IMR-90 (cell line): ENCODE data around the gene EPN1.

ENCODE experiments used
- BHLHE40 ChIP-seq: fragments of 150-350 bp; IDR thresholded peaks from 2 replicates; pipeline ENCODE4 v1.6.1; 2016; ENCODE audit warnings: mild to moderate bottlenecking, low read depth, low read length
- FOS ChIP-seq: fragments of 150-350 bp; IDR thresholded peaks from 2 replicates; pipeline ENCODE4 v1.6.1; 2016; ENCODE audit warnings: low read depth, low read length
- MAFK ChIP-seq: IDR thresholded peaks from 2 replicates; pipeline ENCODE4 v1.6.1; 2012; ENCODE audit warnings: low read depth, low read length, improper control_type of control experiment
- MAZ ChIP-seq: IDR thresholded peaks from 2 replicates; pipeline ENCODE4 v1.6.1; 2012; ENCODE audit warnings: low read depth, mild to moderate bottlenecking, low read length, improper control_type of control experiment, moderate library complexity, borderline replicate concordance
- MXI1 ChIP-seq: IDR thresholded peaks from 2 replicates; pipeline ENCODE4 v1.6.1; 2012; ENCODE audit warnings: low read depth, mild to moderate bottlenecking, low read length, moderate library complexity, borderline replicate concordance
- NFE2L2 ChIP-seq: fragments of 150-350 bp; IDR thresholded peaks from 2 replicates; pipeline ENCODE4 v1.6.1; 2016; ENCODE audit warnings: low read depth, mild to moderate bottlenecking, low read length
- POLR2A ChIP-seq: IDR thresholded peaks from 2 replicates; pipeline ENCODE4 v1.6.1; 2012; ENCODE audit warnings: mild to moderate bottlenecking, low read depth, low read length
- RAD21 ChIP-seq: IDR thresholded peaks from 2 replicates; pipeline ENCODE4 v1.6.1; 2012; ENCODE audit warnings: low read length, improper control_type of control experiment
- RCOR1 ChIP-seq: IDR thresholded peaks from 2 replicates; pipeline ENCODE4 v1.6.1; 2012; ENCODE audit warnings: mild to moderate bottlenecking, low read length, improper control_type of control experiment; ENCODE audit not compliant: insufficient replicate concordance
- TF ChIP-seq, protein P1 (sequence below): conservative IDR thresholded peaks from 2 replicates; pipeline ENCODE4 v1.5.1; 2012; ENCODE audit warnings: mild to moderate bottlenecking, low read depth, low read length, improper control_type of control experiment
- TF ChIP-seq, protein P2 (sequence below): fragments of 150-350 bp; IDR thresholded peaks from 2 replicates; pipeline ENCODE4 v1.6.1; 2016; ENCODE audit warnings: low read depth, mild to moderate bottlenecking, low read length, moderate library complexity, borderline replicate concordance
- TF ChIP-seq, protein P3 (sequence below): fragments of 150-350 bp; IDR thresholded peaks from 2 replicates; pipeline ENCODE4 v1.6.1; 2017; ENCODE audit warnings: mild to moderate bottlenecking, antibody characterized with exemption, low read length, low read depth

DNA sequence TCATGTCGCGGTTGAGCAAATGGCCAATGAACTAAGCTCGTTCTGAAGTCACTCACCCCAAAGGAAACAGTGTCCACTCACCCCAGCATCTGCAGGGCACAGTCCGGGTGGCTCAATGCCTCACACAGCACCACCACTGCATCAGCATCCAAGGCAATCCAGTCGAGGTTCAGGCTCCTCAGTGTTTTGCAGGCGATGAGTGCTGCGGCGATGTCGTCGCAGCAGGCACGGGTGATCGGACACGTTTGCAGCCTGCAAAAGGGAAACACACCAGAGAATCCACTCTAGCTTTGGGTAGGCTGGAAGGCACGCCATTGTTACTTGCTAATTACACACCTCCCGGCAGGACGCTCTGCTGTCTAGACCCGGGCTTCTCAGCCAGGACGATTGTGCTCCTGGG, 36.7 kb downstream of the EPN1 start:
- TF ChIP-seq RAD21, result no peak
- TF ChIP-seq, protein P1, sequence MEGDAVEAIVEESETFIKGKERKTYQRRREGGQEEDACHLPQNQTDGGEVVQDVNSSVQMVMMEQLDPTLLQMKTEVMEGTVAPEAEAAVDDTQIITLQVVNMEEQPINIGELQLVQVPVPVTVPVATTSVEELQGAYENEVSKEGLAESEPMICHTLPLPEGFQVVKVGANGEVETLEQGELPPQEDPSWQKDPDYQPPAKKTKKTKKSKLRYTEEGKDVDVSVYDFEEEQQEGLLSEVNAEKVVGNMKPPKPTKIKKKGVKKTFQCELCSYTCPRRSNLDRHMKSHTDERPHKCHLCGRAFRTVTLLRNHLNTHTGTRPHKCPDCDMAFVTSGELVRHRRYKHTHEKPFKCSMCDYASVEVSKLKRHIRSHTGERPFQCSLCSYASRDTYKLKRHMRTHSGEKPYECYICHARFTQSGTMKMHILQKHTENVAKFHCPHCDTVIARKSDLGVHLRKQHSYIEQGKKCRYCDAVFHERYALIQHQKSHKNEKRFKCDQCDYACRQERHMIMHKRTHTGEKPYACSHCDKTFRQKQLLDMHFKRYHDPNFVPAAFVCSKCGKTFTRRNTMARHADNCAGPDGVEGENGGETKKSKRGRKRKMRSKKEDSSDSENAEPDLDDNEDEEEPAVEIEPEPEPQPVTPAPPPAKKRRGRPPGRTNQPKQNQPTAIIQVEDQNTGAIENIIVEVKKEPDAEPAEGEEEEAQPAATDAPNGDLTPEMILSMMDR, result no peak
- TF ChIP-seq POLR2A, result no peak
- TF ChIP-seq MXI1, result no peak
- TF ChIP-seq FOS, result no peak
- TF ChIP-seq RCOR1, result no peak
- TF ChIP-seq NFE2L2, result no peak
- TF ChIP-seq MAFK, result no peak
- TF ChIP-seq, protein P2, sequence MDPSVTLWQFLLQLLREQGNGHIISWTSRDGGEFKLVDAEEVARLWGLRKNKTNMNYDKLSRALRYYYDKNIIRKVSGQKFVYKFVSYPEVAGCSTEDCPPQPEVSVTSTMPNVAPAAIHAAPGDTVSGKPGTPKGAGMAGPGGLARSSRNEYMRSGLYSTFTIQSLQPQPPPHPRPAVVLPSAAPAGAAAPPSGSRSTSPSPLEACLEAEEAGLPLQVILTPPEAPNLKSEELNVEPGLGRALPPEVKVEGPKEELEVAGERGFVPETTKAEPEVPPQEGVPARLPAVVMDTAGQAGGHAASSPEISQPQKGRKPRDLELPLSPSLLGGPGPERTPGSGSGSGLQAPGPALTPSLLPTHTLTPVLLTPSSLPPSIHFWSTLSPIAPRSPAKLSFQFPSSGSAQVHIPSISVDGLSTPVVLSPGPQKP, result no peak
- TF ChIP-seq, protein P3, sequence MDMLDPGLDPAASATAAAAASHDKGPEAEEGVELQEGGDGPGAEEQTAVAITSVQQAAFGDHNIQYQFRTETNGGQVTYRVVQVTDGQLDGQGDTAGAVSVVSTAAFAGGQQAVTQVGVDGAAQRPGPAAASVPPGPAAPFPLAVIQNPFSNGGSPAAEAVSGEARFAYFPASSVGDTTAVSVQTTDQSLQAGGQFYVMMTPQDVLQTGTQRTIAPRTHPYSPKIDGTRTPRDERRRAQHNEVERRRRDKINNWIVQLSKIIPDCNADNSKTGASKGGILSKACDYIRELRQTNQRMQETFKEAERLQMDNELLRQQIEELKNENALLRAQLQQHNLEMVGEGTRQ, result no peak
- no peak for TF ChIP-seq MAZ
- no peak for TF ChIP-seq BHLHE40
